Stimulated activated CD4-positive, alpha-beta T cell treated with anti-CD3 and anti-CD28 coated beads, Interleukin-4, amount 100 ng/mL, for 48 hours (primary cell): ENCODE results near the gene EBF3.

Source experiments
- DNase-seq, 2 donors: peaks; one replicate each; pipeline ENCODE4 v3.0.0-alpha.2; 2020; ENCODE audit warnings: low read depth in 2 of 2

EBF3 gene

DNA sequence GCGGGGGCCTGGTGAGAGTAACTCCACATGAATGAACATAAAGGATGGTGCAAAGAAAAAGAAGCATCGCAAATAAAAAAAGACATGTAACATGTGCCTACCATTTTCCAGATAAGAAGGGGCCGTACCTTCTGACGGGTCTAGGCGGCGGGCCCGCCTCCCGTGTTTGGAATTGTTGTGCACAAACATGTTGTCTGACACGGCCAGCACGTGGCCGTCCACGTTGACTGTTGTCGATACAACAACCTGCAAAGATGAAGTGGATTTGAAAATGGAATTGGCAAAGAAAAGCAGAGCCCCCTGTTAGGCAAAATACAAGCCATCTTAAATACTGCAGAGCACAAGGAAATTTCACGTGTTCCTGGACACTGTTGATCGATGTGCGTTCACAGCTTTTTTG lies 90.7 kb downstream of the EBF3 start:
- no peak for DNase-seq

DNA sequence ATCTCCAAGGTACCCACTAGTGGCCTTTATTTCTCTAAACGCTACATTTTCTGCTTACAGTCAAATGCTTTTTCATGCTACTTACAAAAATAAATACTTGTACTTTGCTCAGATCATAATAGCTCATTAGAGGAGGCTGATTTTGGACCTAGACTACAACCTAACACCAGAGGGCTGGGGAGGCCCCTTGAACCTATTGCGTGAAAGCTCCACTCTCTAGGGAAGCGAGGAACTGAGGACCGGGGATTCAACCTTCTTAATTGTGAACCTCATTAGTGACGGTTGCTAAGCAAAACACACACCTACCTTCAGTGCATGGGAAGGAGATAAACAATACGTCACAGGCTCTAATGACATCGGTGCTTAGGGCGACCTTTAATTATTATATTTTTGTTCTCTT lies 92.1 kb downstream of the EBF3 start:
- DNase-seq: no peak

DNA sequence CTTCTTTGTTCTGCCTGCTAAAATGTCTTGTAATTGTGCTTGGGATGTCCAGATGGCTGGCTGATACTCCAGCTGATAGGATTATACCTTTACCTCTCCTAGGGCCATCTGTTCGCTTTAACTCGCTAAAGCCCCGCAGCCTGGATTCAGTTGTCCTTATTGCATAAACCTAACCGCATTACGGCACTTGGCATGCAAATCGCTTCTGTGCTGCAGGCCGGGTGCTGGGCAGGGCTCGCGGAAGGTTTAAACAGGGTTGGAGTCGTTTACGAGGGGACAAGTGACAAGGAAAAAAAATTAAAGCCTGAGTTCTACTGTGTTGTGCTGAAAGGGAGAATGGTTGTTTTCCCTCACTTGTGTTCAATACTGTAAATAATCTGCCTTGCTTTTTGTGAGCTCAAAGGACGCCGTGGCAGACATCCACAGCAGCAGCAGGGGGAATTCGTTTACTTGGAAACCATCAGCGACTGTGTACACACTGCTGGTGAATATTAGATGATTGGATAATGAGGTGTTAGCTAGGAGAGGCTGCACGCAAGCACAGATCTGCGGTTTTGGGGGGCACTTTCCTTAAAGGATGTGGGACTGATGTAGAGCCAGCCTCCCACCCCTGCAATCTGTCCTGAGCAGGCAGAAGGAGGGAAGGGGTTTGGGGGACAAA lies 93.0 kb downstream of the EBF3 start:
- no peak for DNase-seq

GRCh38 chr10:129870474-129870757 lies 93.7 kb downstream of the EBF3 start:
- no peak for DNase-seq

- DNase-seq: no peak
These were observed 94.2 kb downstream of the EBF3 start for GRCh38 chr10:129869596-129870473.

DNA sequence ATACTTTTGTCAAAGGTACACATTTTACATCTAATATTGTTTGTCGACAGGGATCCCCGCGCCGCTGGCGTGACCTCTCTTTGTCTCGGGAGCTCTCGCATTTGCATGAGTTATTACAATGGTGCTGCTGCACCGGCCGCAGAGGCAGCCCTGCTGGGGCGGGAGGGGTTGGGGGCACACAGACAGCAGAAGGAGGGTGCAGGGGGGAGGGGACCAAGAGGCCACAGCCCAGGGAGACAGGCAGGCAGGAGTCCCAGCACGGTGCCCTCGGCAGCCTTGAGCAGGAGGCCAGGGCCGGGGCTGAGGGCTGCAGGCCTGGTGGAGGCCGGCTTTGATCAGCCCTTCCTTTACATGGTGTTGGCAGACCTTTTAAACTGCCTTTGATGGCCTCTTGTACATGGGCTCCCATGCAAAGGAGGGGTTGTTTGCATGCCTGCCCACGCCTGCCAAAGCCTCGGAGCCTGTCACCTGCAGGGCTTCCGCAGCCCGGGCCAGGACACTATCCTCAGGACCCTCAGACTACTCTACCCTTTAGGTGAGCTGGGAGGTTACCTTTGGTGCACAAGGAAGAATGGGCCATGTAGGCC lies 95.5 kb downstream of the EBF3 start:
- no peak for DNase-seq

DNA sequence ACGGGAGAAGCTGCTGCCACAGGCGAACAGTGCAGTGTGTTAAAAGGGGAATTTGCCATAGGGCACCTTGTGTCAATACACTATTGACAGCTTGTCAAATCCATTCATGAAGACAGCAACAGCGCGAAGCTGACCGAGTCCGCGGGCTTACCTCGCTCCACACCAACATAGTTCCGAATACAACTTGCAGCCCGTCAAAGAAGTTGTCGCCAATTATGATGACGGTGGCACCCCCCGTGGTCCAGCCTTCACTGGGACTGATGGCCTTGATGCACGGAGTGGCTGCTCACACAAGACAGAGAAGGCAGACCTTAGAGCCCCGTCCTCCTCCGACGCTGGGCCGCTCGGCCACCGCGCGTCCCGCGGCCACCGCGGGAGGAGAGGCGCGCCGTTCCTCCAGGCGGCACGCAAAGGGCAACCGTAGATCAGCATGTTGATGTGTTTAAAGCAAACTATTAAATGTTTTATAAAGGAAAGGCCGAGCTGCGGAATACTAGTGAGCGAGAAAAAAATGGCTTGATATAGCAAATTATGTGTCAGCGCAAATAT lies 96.4 kb downstream of the EBF3 start:
- no peak for DNase-seq

DNA sequence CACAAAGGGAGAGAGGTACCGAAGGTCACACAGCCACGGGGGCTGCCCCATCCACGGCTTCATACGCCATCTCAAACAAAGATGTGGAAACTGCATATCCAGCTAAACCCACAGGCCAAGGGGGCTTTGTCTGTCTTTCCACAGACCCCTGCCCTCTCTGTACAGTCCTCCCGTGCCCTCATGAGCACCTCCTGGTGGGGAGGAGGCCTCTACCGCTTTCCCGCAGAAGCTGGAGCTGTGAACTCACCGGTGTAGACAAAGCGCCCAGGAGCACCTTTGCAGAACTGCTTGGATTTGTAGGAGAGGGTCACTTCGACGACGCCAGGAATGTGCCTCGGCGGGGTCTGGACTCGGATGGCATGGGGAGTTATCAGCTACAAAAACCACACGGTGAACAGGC lies 97.2 kb downstream of the EBF3 start:
- DNase-seq: no peak

- no peak for DNase-seq
These were observed 98.1 kb downstream of the EBF3 start for GRCh38 chr10:129865960-129866359.

DNA sequence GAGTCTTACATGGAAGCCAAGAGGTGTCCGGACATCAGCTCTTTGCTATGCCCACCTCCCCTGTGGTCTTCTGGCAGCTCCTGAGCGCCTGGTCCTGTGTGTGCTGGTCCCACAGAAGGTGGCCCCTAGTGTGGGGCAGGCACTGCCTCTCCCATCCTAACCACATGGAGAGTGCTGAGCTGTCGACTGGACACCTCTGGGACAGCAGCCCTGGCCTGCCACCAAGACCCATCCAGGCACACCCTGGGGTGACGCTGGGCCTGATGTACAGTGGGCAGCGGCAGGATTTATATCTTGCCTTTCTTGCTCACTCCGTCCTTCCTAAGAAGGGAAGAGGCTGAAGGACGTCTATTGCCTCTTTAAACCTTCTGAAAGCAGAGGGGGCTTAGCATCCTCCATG lies 98.7 kb downstream of the EBF3 start:
- DNase-seq: no peak

DNA sequence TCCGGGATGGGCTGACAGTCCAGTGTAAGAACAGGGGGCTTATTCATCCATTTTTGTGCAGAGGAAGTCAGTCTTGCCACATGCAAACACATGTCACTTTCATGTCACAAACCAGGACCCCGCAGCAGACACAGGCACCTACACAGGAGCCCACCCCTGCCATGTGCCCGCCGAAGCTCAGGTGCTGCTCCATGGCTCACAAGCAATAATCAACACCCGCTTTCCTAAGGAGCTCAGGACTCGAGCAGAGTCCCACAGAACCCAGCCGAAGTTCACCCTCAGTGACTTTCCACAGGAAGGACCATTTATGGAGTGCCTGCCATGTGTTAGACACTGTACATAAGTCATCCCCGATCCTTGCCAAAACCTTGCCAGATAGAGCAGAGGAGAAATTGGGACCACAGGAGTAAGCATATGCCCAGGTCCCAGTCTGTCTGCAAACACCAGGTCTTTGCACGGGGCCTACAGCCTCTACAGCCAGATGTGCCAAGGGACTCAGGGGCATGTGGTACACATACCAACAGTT lies 99.4 kb downstream of the EBF3 start:
- DNase-seq: no peak

- DNase-seq: no peak
These were observed 100.0 kb downstream of the EBF3 start for GRCh38 chr10:129864082-129864481.

- DNase-seq: no peak
These were observed 100.8 kb downstream of the EBF3 start for GRCh38 chr10:129863201-129863663.

GRCh38 chr10:129861776-129862531 lies 102.1 kb downstream of the EBF3 start:
- no peak for DNase-seq

DNA sequence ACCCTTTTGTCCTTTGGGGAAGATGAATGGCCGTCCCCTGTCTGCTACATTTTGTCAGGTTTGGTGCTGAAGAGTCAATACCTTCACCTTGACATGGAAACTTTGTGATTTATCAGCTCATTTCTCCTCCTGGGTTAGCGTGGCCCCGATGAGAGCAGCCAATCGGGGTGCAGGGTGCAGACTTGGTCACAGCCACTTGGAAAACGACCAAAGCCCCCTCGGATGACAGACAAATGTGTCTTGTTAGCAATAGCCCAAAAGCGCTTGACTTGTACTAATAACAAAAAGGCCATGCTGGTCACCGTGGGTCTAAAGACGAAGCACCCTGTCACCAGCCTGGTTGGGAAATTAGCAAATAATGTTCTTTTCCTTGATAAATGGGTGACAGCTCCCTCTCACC lies 103.7 kb downstream of the EBF3 start:
- DNase-seq: no peak

DNA sequence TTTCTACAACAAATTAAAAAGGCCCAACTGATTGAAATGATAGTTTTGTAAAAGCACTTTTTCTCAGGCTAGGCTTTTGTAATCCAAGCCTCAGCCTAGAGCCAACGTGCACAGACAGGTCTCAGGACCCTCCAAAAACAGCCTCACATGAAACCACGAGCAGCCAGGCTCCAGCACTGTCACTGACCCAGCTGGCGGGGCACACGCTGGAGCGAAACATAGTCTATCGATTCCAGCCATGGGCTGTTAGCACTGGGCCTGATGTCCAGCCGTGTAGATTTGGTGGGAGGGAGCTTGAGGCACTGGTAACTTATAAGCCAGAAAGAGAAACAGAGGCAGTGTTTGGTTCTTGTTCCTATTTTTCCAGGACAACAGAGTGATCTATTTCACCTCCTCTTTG lies 104.5 kb downstream of the EBF3 start:
- DNase-seq: no peak

- DNase-seq: no peak
These were observed 106.7 kb downstream of the EBF3 start for GRCh38 chr10:129857242-129857960.

- no peak for DNase-seq
These were observed 108.1 kb downstream of the EBF3 start for GRCh38 chr10:129855836-129856563.

- no peak for DNase-seq
These were observed 109.0 kb downstream of the EBF3 start for GRCh38 chr10:129854796-129855705.
